ENCODE measurements around the gene PPCS.
A peak's percentile ranks its signal among the peaks of the same experiment; 100 is the strongest.

The PPCS gene

GRCh38 chr1:42454403-42454802 lies 1.9 kb upstream of the PPCS start:
- no peak overlapping the region for H3K27ac ChIP-seq (ENCODE audit: low read length)
- no peak overlapping the region for H3K4me2 ChIP-seq (ENCODE audit: insufficient read depth, low read length)
- peaks cover 17% of the 10 kb centered on the region for H3K36me3 ChIP-seq (ENCODE audit: insufficient read depth, low read length)
- no peak for DNase-seq
- H4K20me1 ChIP-seq (ENCODE audit: insufficient read depth, low read length) = no peaks in the 10 kb centered on the region
- H3K4me3 ChIP-seq (ENCODE audit: low read depth in 1 of 2, low read length in 2 of 2) = no peak overlapping the region
- TF ChIP-seq EZH2 (IDR thresholded peaks at IDR 0.05; ENCODE audit: borderline replicate concordance, low read depth, low read length, severe bottlenecking) (no peak), CTCF (IDR thresholded peaks at IDR 0.05; ENCODE audit: borderline replicate concordance, extremely low read depth, low read length, poor library complexity, severe bottlenecking) (no peak)
- ATAC-seq (ENCODE audit: insufficient read depth, low read depth) = no peak
- H3K27me3 ChIP-seq (ENCODE audit: insufficient read depth, low read length, poor library complexity) = no peaks in the 10 kb centered on the region
- H3K4me1 ChIP-seq (ENCODE audit: insufficient read depth, low read length) = peaks cover 29% of the 10 kb centered on the region
- no peaks in the 10 kb centered on the region for H3K9me3 ChIP-seq (ENCODE audit: insufficient read depth, low read length, severe bottlenecking)
- peaks cover 15% of the 10 kb centered on the region for H3K79me2 ChIP-seq (ENCODE audit: insufficient read depth, low read length)
- H2AFZ ChIP-seq (ENCODE audit: low read depth, low read length) = no peak overlapping the region
- no peak overlapping the region for H3K9ac ChIP-seq (ENCODE audit: low read depth, low read length)

GRCh38 chr1:42456754-42457089 lies 379 bp downstream of the PPCS start:
- peaks cover 15% of the 10 kb centered on the region for H3K79me2 ChIP-seq (ENCODE audit: insufficient read depth, low read length)
- peak overlapping the region; percentile 99 for H2AFZ ChIP-seq (ENCODE audit: low read depth, low read length)
- H3K27ac ChIP-seq (ENCODE audit: low read length) = peak overlapping the region; percentile 93
- peak; percentile 76 for ATAC-seq (ENCODE audit: insufficient read depth, low read depth)
- H3K27me3 ChIP-seq (ENCODE audit: insufficient read depth, low read length, poor library complexity) = no peaks in the 10 kb centered on the region
- H3K4me3 ChIP-seq (ENCODE audit: low read depth in 1 of 2, low read length in 2 of 2) = peak overlapping the region; percentile 67 to 91
- no peaks in the 10 kb centered on the region for H4K20me1 ChIP-seq (ENCODE audit: insufficient read depth, low read length)
- peak; percentile 72 for DNase-seq
- no peak for TF ChIP-seq CTCF (IDR thresholded peaks at IDR 0.05; ENCODE audit: borderline replicate concordance, extremely low read depth, low read length, poor library complexity, severe bottlenecking)
- no peak for TF ChIP-seq EZH2 (IDR thresholded peaks at IDR 0.05; ENCODE audit: borderline replicate concordance, low read depth, low read length, severe bottlenecking)
- no peaks in the 10 kb centered on the region for H3K9me3 ChIP-seq (ENCODE audit: insufficient read depth, low read length, severe bottlenecking)
- H3K36me3 ChIP-seq (ENCODE audit: insufficient read depth, low read length) = peaks cover 23% of the 10 kb centered on the region
- peaks cover 41% of the 10 kb centered on the region for H3K4me1 ChIP-seq (ENCODE audit: insufficient read depth, low read length)
- H3K9ac ChIP-seq (ENCODE audit: low read depth, low read length) = peak overlapping the region; percentile 92
- H3K4me2 ChIP-seq (ENCODE audit: insufficient read depth, low read length) = peak overlapping the region; percentile 81

GRCh38 chr1:42461196-42461595 lies 4.9 kb downstream of the PPCS start:
- TF ChIP-seq CTCF (IDR thresholded peaks at IDR 0.05; ENCODE audit: borderline replicate concordance, extremely low read depth, low read length, poor library complexity, severe bottlenecking) = no peak
- no peak for TF ChIP-seq EZH2 (IDR thresholded peaks at IDR 0.05; ENCODE audit: borderline replicate concordance, low read depth, low read length, severe bottlenecking)
- H3K9me3 ChIP-seq (ENCODE audit: insufficient read depth, low read length, severe bottlenecking) = no peaks in the 10 kb centered on the region
- peaks cover 13% of the 10 kb centered on the region for H3K79me2 ChIP-seq (ENCODE audit: insufficient read depth, low read length)
- H3K4me3 ChIP-seq (ENCODE audit: low read depth in 1 of 2, low read length in 2 of 2) = no peak overlapping the region
- no peak for ATAC-seq (ENCODE audit: insufficient read depth, low read depth)
- no peak overlapping the region for H3K4me2 ChIP-seq (ENCODE audit: insufficient read depth, low read length)
- no peak for DNase-seq
- H3K9ac ChIP-seq (ENCODE audit: low read depth, low read length) = no peak overlapping the region
- no peak overlapping the region for H3K27ac ChIP-seq (ENCODE audit: low read length)
- H3K27me3 ChIP-seq (ENCODE audit: insufficient read depth, low read length, poor library complexity) = no peaks in the 10 kb centered on the region
- H2AFZ ChIP-seq (ENCODE audit: low read depth, low read length) = no peak overlapping the region
- no peaks in the 10 kb centered on the region for H4K20me1 ChIP-seq (ENCODE audit: insufficient read depth, low read length)
- peaks cover 23% of the 10 kb centered on the region for H3K36me3 ChIP-seq (ENCODE audit: insufficient read depth, low read length)
- peaks cover 47% of the 10 kb centered on the region for H3K4me1 ChIP-seq (ENCODE audit: insufficient read depth, low read length)

Data from DND-41 (cell line).